ENCODE results near the gene TCF4. TPM values are rescaled to one million over a fixed set of nuclear protein-coding genes. Genes with fewer than 3 reads are reported as not detected.

The TCF4 gene
- total RNA-seq, 1 experiment from 2014 or later = 104 TPM

- POLR2A ChIA-PET = no interaction called here
- H3K4me1 Mint-ChIP-seq = no peaks in the 10 kb centered on the region
- H3K27ac Mint-ChIP-seq = no peak overlapping the region
- H3K9me3 Mint-ChIP-seq = peaks cover 26% of the 10 kb centered on the region
- CTCF ChIA-PET = no interaction called here
- no peak overlapping the region for H3K4me3 Mint-ChIP-seq
- peaks cover 8% of the 10 kb centered on the region for H3K36me3 Mint-ChIP-seq
- H3K27me3 Mint-ChIP-seq (ENCODE audit: low read depth) = no peaks in the 10 kb centered on the region
- TF ChIP-seq HMGA2 (CRISPR knock-in tag; IDR thresholded peaks at IDR 0.05) = no peak
- TF ChIP-seq SMAD4 (CRISPR knock-in tag; IDR thresholded peaks at IDR 0.05) = no peak
- TF ChIP-seq ESRRA (CRISPR knock-in tag; IDR thresholded peaks at IDR 0.05; ENCODE audit: borderline replicate concordance) = no peak
- TF ChIP-seq RELA (CRISPR knock-in tag; IDR thresholded peaks at IDR 0.05; ENCODE audit: borderline replicate concordance) = no peak
- no peak for TF ChIP-seq TEAD4 (CRISPR knock-in tag; IDR thresholded peaks at IDR 0.05)
- no peak for TF ChIP-seq PREB (CRISPR knock-in tag; IDR thresholded peaks at IDR 0.05; ENCODE audit: borderline replicate concordance)
- no peak for TF ChIP-seq CTCF (IDR thresholded peaks at IDR 0.05)
- DNase-seq (ENCODE audit: low spot score) (no peak), ATAC-seq (no peak)
Measured at GRCh38 chr18:55206927-55207326, 381.1 kb downstream of the TCF4 start.

- Mint-ChIP-seq H3K4me1 (no peaks in the 10 kb centered on the region), H3K27me3 (ENCODE audit: low read depth) (no peaks in the 10 kb centered on the region), H3K36me3 (peaks cover 8% of the 10 kb centered on the region), H3K4me3 (no peak overlapping the region), H3K9me3 (peaks cover 19% of the 10 kb centered on the region), H3K27ac (no peak overlapping the region)
- no peak for DNase-seq (ENCODE audit: low spot score)
- ChIA-PET CTCF (no interaction called here), POLR2A (no interaction called here)
- TF ChIP-seq ZNF425 (CRISPR knock-in tag; conservative IDR thresholded peaks at IDR 0.05) (no peak), CDX4 (CRISPR knock-in tag; IDR thresholded peaks at IDR 0.05; ENCODE audit: borderline replicate concordance) (no peak), PRRX2 (CRISPR knock-in tag; IDR thresholded peaks at IDR 0.05) (no peak), ATF6 (CRISPR knock-in tag; IDR thresholded peaks at IDR 0.05) (no peak), SMAD4 (CRISPR knock-in tag; IDR thresholded peaks at IDR 0.05) (no peak), RELA (CRISPR knock-in tag; IDR thresholded peaks at IDR 0.05; ENCODE audit: borderline replicate concordance) (no peak), ZNF532 (CRISPR knock-in tag; IDR thresholded peaks at IDR 0.05; ENCODE audit: borderline replicate concordance) (no peak), NR2C2 (CRISPR knock-in tag; IDR thresholded peaks at IDR 0.05) (no peak), HMGXB4 (CRISPR knock-in tag; IDR thresholded peaks at IDR 0.05) (no peak), PREB (CRISPR knock-in tag; IDR thresholded peaks at IDR 0.05; ENCODE audit: borderline replicate concordance) (no peak)
- no peak for ATAC-seq
Measured at GRCh38 chr18:55202232-55202917, 385.6 kb downstream of the TCF4 start.

Data from WTC11 (cell line).